Measurements from ENCODE around the gene ATF7IP2. TPM values are rescaled to one million over a fixed set of nuclear protein-coding genes. Genes with fewer than 3 reads are reported as not detected.
A peak's percentile ranks its signal among the peaks of the same experiment; 100 is the strongest.

Gene ATF7IP2
- total and polyA plus RNA-seq, 9 of the 15 experiments (the other 6 are each of a cell fraction or from before 2014, with no cell fraction given), result 131 to 515 (median 196) TPM

DNA sequence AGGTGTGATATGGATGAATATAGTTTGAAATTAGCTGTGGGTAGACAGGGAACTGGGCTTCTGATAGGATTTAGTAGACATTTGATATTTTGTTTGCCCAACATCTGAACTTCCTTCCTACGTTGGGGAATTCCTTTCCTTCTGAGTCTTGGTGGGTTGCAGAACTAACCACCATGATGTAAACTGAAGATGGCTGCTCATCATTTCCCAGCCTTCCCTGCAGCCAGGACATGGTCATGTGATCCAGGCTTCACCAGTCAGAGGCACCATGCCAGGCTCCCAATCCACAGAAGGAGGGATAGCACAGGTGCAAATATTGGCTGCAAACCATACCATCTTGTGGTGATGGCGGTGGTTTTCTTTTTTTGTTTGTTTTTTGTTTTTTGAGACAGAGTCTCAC is 137.1 kb downstream of the ATF7IP2 start (continued):
- TF ChIP-seq, protein P1, sequence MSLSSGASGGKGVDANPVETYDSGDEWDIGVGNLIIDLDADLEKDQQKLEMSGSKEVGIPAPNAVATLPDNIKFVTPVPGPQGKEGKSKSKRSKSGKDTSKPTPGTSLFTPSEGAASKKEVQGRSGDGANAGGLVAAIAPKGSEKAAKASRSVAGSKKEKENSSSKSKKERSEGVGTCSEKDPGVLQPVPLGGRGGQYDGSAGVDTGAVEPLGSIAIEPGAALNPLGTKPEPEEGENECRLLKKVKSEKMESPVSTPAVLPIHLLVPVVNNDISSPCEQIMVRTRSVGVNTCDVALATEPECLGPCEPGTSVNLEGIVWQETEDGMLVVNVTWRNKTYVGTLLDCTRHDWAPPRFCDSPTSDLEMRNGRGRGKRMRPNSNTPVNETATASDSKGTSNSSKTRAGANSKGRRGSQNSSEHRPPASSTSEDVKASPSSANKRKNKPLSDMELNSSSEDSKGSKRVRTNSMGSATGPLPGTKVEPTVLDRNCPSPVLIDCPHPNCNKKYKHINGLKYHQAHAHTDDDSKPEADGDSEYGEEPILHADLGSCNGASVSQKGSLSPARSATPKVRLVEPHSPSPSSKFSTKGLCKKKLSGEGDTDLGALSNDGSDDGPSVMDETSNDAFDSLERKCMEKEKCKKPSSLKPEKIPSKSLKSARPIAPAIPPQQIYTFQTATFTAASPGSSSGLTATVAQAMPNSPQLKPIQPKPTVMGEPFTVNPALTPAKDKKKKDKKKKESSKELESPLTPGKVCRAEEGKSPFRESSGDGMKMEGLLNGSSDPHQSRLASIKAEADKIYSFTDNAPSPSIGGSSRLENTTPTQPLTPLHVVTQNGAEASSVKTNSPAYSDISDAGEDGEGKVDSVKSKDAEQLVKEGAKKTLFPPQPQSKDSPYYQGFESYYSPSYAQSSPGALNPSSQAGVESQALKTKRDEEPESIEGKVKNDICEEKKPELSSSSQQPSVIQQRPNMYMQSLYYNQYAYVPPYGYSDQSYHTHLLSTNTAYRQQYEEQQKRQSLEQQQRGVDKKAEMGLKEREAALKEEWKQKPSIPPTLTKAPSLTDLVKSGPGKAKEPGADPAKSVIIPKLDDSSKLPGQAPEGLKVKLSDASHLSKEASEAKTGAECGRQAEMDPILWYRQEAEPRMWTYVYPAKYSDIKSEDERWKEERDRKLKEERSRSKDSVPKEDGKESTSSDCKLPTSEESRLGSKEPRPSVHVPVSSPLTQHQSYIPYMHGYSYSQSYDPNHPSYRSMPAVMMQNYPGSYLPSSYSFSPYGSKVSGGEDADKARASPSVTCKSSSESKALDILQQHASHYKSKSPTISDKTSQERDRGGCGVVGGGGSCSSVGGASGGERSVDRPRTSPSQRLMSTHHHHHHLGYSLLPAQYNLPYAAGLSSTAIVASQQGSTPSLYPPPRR (CRISPR knock-in tag; IDR thresholded peaks at IDR 0.05; ENCODE audit: borderline replicate concordance), result no peak
- TF ChIP-seq SNIP1 (IDR thresholded peaks at IDR 0.05; ENCODE audit: low read depth) (no peak), ZNF431 (CRISPR knock-in tag; IDR thresholded peaks at IDR 0.05) (no peak)
- TF ChIP-seq, protein P2, sequence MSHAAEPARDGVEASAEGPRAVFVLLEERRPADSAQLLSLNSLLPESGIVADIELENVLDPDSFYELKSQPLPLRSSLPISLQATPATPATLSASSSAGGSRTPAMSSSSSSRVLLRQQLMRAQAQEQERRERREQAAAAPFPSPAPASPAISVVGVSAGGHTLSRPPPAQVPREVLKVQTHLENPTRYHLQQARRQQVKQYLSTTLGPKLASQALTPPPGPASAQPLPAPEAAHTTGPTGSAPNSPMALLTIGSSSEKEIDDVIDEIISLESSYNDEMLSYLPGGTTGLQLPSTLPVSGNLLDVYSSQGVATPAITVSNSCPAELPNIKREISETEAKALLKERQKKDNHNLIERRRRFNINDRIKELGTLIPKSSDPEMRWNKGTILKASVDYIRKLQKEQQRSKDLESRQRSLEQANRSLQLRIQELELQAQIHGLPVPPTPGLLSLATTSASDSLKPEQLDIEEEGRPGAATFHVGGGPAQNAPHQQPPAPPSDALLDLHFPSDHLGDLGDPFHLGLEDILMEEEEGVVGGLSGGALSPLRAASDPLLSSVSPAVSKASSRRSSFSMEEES (CRISPR knock-in tag; IDR thresholded peaks at IDR 0.05), result peak; percentile 49
